A673 (cell line): ENCODE results near the gene ACTL10.

Experiments
- CTCF ChIP-seq: fragments of 300-800, 200-600 bp; sonication (generic); conservative IDR thresholded peaks from 2 replicates; pipeline ENCODE4 v1.5.1; 2017; ENCODE audit warnings: low read depth, mild to moderate bottlenecking, antibody characterized with exemption, low read length, moderate library complexity, mixed read lengths
- EZH2 ChIP-seq: fragments of 200-600 bp; sonication (generic); IDR thresholded peaks from 2 replicates; pipeline ENCODE4 v1.6.1; 2017; ENCODE audit warnings: borderline replicate concordance, low read depth, mild to moderate bottlenecking, mixed read lengths, antibody characterized with exemption, low read length; ENCODE audit not compliant: poor library complexity, severe bottlenecking

GRCh38 chr20:33648396-33649004, 18.2 kb upstream of the ACTL10 start:
- TF ChIP-seq CTCF = no peak
- TF ChIP-seq EZH2 = no peak
